Jurkat, Clone E6-1 (cell line): ENCODE results near the gene NUDCD2.
A peak's percentile ranks its signal among the peaks of the same experiment; 100 is the strongest.
"Not testable (repeated sequence)": the region's sequence is repeated elsewhere in the genome, so short reads cannot be mapped to it uniquely, and the experiment has no call there.

ENCODE experiments used
- DNase-seq: peaks from one replicate; pipeline ENCODE4 v3.0.0-alpha.2; 2011; ENCODE audit warnings: low read depth, low spot score
- H3K4me3 ChIP-seq: 2 replicates; pipeline ENCODE4 v1.5.1; 2011; ENCODE audit warnings: mild to moderate bottlenecking, low read length, control low read depth, moderate library complexity

NUDCD2 gene

GRCh38 chr5:163437011-163437308 lies 22.9 kb downstream of the NUDCD2 start:
- DNase-seq, result no peak
- peak overlapping the region; percentile 87 for H3K4me3 ChIP-seq

GRCh38 chr5:163436515-163436914 lies 23.4 kb downstream of the NUDCD2 start:
- no peak for DNase-seq
- peak overlapping the region; percentile 87 for H3K4me3 ChIP-seq

- no peak for DNase-seq
- H3K4me3 ChIP-seq, result no peak overlapping the region
These were observed 25.5 kb downstream of the NUDCD2 start for GRCh38 chr5:163434401-163434866.

GRCh38 chr5:163433271-163433670 lies 26.6 kb downstream of the NUDCD2 start:
- H3K4me3 ChIP-seq, result no peak overlapping the region
- no peak for DNase-seq

GRCh38 chr5:163432544-163432943 lies 27.4 kb downstream of the NUDCD2 start:
- H3K4me3 ChIP-seq, result no peak overlapping the region
- no peak for DNase-seq

GRCh38 chr5:163426128-163426527 lies 33.8 kb downstream of the NUDCD2 start:
- not testable (repeated sequence) for DNase-seq, H3K4me3 ChIP-seq

- H3K4me3 ChIP-seq, result no peak overlapping the region
- DNase-seq, result no peak
These were observed 35.1 kb downstream of the NUDCD2 start for GRCh38 chr5:163424836-163425235.

- not testable (repeated sequence) for DNase-seq, H3K4me3 ChIP-seq
These were observed 44.2 kb downstream of the NUDCD2 start for GRCh38 chr5:163415673-163416072.

- DNase-seq, result no peak
- no peak overlapping the region for H3K4me3 ChIP-seq
These were observed 49.4 kb downstream of the NUDCD2 start for GRCh38 chr5:163410505-163410904.

GRCh38 chr5:163409384-163409783 lies 50.5 kb downstream of the NUDCD2 start:
- no peak overlapping the region for H3K4me3 ChIP-seq
- DNase-seq, result no peak

- H3K4me3 ChIP-seq, result no peak overlapping the region
- DNase-seq, result peak; percentile 43
These were observed 51.5 kb downstream of the NUDCD2 start for GRCh38 chr5:163408311-163408923.

GRCh38 chr5:163407034-163407655 lies 52.8 kb downstream of the NUDCD2 start:
- DNase-seq, result no peak
- no peak overlapping the region for H3K4me3 ChIP-seq

- no peak overlapping the region for H3K4me3 ChIP-seq
- DNase-seq, result no peak
These were observed 55.3 kb downstream of the NUDCD2 start for GRCh38 chr5:163404364-163405173.

- no peak for DNase-seq
- no peak overlapping the region for H3K4me3 ChIP-seq
These were observed 57.9 kb downstream of the NUDCD2 start for GRCh38 chr5:163402007-163402406.

GRCh38 chr5:163401271-163401670 lies 58.6 kb downstream of the NUDCD2 start:
- H3K4me3 ChIP-seq, result no peak overlapping the region
- DNase-seq, result no peak

- DNase-seq, result no peak
- H3K4me3 ChIP-seq, result no peak overlapping the region
These were observed 60.0 kb downstream of the NUDCD2 start for GRCh38 chr5:163399923-163400322.

GRCh38 chr5:163397354-163397753 lies 62.5 kb downstream of the NUDCD2 start:
- H3K4me3 ChIP-seq, result no peak overlapping the region
- no peak for DNase-seq

GRCh38 chr5:163396818-163397340 lies 63.0 kb downstream of the NUDCD2 start:
- DNase-seq, H3K4me3 ChIP-seq: not testable (repeated sequence)
